ENCODE measurements around the gene FANCC.

- TF ChIP-seq POLR2A (IDR thresholded peaks at IDR 0.05) = no peak
- no peak for TF ChIP-seq CTCF (IDR thresholded peaks at IDR 0.05)
Observed at GRCh38 chr9:95108777-95109176, 208.7 kb downstream of the FANCC start.

All from body of pancreas (tissue), 4 donors.